Naive thymus-derived CD8-positive, alpha-beta T cell (primary cell): ENCODE data around the gene AGMO. TPM values are rescaled to one million over a fixed set of nuclear protein-coding genes. Genes with fewer than 3 reads are reported as not detected.

Experiments used
- ATAC-seq, 2 donors: fragments of 150-1000 bp; cut with Tn5 transposase in 1 of 2; sonication (Bioruptor Pico), chemical (Tn5 transposase) in 1 of 2; 1 replicate in 1 of 2; 2 replicates in 1 of 2; pipeline ENCODE4 v1.10.0; 2021; ENCODE audit warnings: mild to moderate bottlenecking in 2 of 2, moderate library complexity in 2 of 2
- POLR2A ChIA-PET: fragments of 350-600 bp; sonication (Branson Sonifier 250); formaldehyde crosslinking; loops from one replicate; lab custom pipeline; 2021; ENCODE audit warnings: antibody characterized with exemption; lab: Charles Lee
- DNase-seq, 10 donors: peaks; one replicate each; pipeline versions ENCODE4 v3.0.0 to v3.0.0-alpha.2; 2020 to 2022
- H3K27ac Mint-ChIP-seq, 10 donors: one replicate each; pipeline ENCODE4 v1.8.0; 2020 to 2022; ENCODE audit warnings: mild to moderate bottlenecking in 10 of 10, mixed read lengths in 10 of 10, moderate library complexity in 4 of 10, inconsistent platforms in 1 of 10
- H3K27me3 Mint-ChIP-seq, 5 donors: one replicate each; pipeline ENCODE4 v1.8.0; 2021 to 2022; ENCODE audit warnings: mixed read lengths in 5 of 5
- H3K36me3 Mint-ChIP-seq, 3 donors: one replicate each; pipeline ENCODE4 v1.8.0; 2020 to 2022; ENCODE audit warnings: mixed read lengths in 3 of 3, mild to moderate bottlenecking in 2 of 3, inconsistent platforms in 1 of 3
- H3K4me1 Mint-ChIP-seq, 4 donors: one replicate each; pipeline ENCODE4 v1.8.0; 2021 to 2022; ENCODE audit warnings: mixed read lengths in 4 of 4
- H3K4me3 Mint-ChIP-seq, 10 donors: one replicate each; pipeline ENCODE4 v1.8.0; 2020 to 2022; ENCODE audit warnings: mild to moderate bottlenecking in 10 of 10, mixed read lengths in 10 of 10, moderate library complexity in 6 of 10, inconsistent platforms in 1 of 10
- H3K9me3 Mint-ChIP-seq, 9 donors: one replicate each; pipeline ENCODE4 v1.8.0; 2020 to 2022; ENCODE audit warnings: mixed read lengths in 9 of 9, mild to moderate bottlenecking in 3 of 9, inconsistent platforms in 1 of 9, moderate library complexity in 1 of 9
- polyA plus RNA-seq, 3 donors: library from polyadenylated mRNA; unstranded; fragments of 300-500 nt; fragmentation: Illumina TruSeq; gene quantifications; one replicate each; pipeline ENCODE4 v1.2.3, GENCODE V29; 2021
- total RNA-seq, 8 experiments: library from RNA in 2 of 8; stranded (reverse) in 2 of 8; gene quantifications; one replicate each; pipeline ENCODE4 v1.2.3 and lab custom pipeline; 2021 to 2026

AGMO gene
- total and polyA plus RNA-seq, 5 experiments from 2014 or later = not detected

DNA sequence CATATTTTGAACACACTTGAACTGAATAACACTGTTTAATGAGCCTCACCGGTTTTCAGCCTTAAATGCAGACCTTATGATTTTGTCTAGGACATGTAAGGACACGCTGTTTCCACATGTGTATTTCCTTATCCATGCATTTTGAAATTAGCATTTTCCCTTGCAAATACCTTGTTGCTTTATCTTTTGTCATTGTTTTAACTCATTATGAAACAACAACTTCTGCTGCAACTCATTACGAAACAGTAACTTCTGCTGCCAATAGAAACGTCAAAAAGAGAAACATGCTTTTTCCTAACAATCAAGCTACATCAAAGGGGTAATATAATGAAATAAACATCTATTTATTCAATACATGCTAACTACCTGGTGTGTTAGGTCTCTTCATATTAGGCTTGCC lies 322.0 kb downstream of the AGMO start:
- Mint-ChIP-seq H3K4me3 (no peak overlapping the region), H3K27me3 (no peaks in the 10 kb centered on the region), H3K9me3 (peaks cover 0 to 15% (median 4%) of the 10 kb centered on the region in 9 donors), H3K27ac (no peak overlapping the region), H3K4me1 (no peaks in the 10 kb centered on the region), H3K36me3 (no peaks in the 10 kb centered on the region)
- POLR2A ChIA-PET = no interaction called here
- DNase-seq = no peak
- no peak for ATAC-seq

DNA sequence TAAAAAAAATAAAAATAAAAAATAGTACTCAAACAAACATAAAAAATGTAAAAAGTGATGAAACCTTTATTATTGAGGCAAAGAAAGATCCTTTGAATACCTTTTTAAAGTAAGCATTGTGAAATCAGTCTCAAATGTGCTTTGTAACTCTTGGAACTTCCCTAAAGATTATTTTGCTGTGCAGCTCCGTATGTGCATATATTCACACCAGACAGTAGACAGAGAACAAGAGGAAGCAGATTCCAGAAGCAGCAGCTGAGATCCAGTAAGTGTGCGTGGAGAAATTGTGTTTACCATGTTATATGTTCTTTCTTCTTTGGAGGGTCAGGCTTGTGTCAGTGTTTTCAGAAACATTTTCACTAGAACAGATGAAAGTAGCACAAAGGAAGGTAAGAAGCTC lies 324.9 kb downstream of the AGMO start:
- DNase-seq = no peak
- Mint-ChIP-seq H3K36me3 (no peaks in the 10 kb centered on the region), H3K9me3 (peaks cover 0 to 21% (median 12%) of the 10 kb centered on the region in 9 donors), H3K4me1 (no peaks in the 10 kb centered on the region), H3K27ac (no peak overlapping the region), H3K4me3 (no peak overlapping the region), H3K27me3 (no peaks in the 10 kb centered on the region)
- no peak for ATAC-seq
- POLR2A ChIA-PET = no interaction called here

DNA sequence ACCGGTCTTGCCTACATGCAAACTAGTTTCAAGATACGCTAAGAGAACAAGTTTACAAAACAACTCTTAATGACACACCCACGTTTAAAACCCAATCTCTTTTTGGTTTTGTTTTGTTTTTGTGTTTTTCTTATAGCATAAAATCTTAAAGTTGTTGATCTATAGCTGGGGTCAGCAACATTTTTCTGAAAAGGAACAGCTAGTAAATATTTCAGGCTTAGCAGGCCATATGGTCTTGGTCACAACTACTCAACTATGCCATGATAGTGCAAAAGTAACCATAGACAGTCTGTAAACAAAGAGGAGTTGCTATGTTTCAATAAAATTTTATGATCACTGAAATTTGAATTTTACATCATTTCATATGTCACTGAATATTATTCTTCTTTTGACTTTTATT lies 327.4 kb downstream of the AGMO start:
- POLR2A ChIA-PET = no interaction called here
- Mint-ChIP-seq H3K27me3 (no peaks in the 10 kb centered on the region), H3K36me3 (no peaks in the 10 kb centered on the region), H3K4me3 (no peak overlapping the region), H3K27ac (no peak overlapping the region), H3K4me1 (no peaks in the 10 kb centered on the region), H3K9me3 (peaks cover 3 to 31% (median 13%) of the 10 kb centered on the region in 9 donors)
- DNase-seq (no peak), ATAC-seq (no peak)

DNA sequence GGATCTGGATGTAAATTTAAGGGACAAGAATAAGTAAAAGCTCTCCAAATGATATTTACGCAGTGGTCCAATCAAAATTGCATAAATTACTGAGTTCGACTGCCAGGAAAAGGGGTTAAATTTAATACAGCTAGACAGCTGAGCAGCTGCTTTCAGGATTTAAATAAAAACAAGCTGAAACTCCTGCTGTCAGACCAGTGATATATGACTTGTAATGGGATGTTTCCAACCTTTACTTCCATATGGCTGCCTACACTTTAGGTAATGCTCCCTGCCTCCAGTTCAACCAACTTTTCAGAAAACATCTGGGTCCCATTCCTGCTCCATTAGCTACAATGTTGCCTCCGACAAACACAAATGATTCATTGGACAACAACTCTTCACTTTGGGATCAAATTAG lies 333.0 kb downstream of the AGMO start:
- POLR2A ChIA-PET = no interaction called here
- Mint-ChIP-seq H3K36me3 (peaks cover 0 to 9% (median 0%) of the 10 kb centered on the region in 3 donors), H3K9me3 (peaks cover 7 to 45% (median 11%) of the 10 kb centered on the region in 9 donors), H3K4me3 (no peak overlapping the region), H3K4me1 (no peaks in the 10 kb centered on the region), H3K27ac (no peak overlapping the region), H3K27me3 (no peaks in the 10 kb centered on the region)
- ATAC-seq = no peak
- no peak for DNase-seq

DNA sequence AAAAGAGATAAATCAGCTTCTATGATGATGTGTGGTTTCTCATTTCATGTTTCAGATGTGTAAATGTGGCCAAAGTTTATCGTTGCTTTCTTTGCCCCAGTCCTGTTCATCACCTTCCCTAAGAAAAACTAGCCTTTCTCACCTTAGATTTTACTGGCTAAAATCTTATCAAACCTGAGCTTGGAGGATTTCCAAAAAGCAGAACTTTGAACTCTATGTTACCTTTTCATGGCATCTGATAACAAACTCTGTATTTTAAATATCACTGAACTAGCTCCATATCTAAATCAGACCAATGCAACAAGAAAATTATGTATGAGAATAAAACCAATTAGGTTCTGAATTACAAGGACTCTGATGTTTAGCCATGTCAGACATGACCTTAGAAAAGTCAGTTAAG lies 335.8 kb downstream of the AGMO start:
- ATAC-seq (no peak), DNase-seq (no peak)
- peaks cover 4 to 33% (median 12%) of the 10 kb centered on the region in 9 donors for H3K9me3 Mint-ChIP-seq
- no peak overlapping the region for H3K27ac Mint-ChIP-seq
- H3K27me3 Mint-ChIP-seq = no peaks in the 10 kb centered on the region
- no peak overlapping the region for H3K4me3 Mint-ChIP-seq
- peaks cover 0 to 9% (median 0%) of the 10 kb centered on the region in 3 donors for H3K36me3 Mint-ChIP-seq
- H3K4me1 Mint-ChIP-seq = no peaks in the 10 kb centered on the region
- POLR2A ChIA-PET = no interaction called here

DNA sequence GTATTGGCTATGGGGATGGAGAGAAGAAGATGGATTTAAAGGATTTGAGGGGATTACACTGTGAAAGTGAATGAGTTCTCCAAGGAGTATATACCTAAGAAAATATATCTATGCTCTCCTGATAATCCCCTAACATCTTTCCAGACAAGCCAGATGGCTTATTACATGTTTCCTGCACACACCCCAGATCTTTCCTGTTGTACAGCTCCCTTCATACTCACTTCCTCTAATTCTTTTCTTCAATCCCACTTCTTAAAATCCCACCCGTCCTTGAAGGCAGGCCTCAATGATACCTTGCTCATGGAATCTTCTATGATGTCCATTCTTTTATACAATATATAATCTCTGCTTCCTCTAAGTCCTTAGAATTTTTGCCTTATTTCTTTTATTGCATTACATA lies 342.1 kb downstream of the AGMO start:
- Mint-ChIP-seq H3K36me3 (no peaks in the 10 kb centered on the region), H3K9me3 (peaks cover 0 to 12% (median 3%) of the 10 kb centered on the region in 9 donors), H3K4me1 (no peaks in the 10 kb centered on the region), H3K27me3 (no peaks in the 10 kb centered on the region), H3K27ac (no peak overlapping the region), H3K4me3 (no peak overlapping the region)
- DNase-seq = no peak
- POLR2A ChIA-PET = no interaction called here
- no peak for ATAC-seq

DNA sequence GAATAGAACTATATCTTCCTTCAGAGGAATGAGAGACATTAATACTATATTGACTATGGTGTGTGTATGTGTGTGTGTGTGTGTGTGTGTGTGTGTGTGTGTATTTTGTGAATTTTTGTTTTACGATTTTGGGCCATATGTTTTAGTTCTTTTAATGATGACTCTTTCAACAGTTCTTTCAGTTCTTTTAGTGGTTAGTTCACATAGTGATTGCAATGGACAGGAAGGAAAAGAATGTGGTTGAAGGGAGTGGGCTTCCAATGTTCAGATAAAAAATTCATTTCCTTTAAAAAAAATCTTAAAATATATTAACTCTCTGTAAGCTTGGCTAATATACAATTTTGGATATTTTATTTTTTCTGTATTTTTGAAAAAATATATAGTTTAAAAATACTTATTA lies 343.6 kb downstream of the AGMO start:
- no peak for ATAC-seq
- POLR2A ChIA-PET = no interaction called here
- H3K27me3 Mint-ChIP-seq = no peaks in the 10 kb centered on the region

DNA sequence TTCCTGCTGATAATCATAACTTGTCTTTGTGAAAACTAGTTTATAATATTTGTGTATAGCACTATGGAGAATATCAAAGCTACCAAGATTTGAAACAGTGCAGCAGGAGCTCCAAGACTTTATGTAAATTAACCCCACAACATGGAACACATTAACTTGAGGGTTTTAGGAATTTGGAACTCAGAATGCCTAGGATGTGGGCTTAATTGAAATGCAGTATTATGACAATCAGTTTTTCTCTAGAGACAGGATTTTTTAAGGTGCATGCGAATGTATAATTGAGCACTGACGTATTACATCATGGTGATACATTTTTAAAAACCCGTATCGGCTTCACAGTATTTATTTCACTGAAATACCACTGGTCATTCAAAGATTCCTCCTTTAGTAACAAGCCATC lies 346.2 kb downstream of the AGMO start:
- Mint-ChIP-seq H3K4me3 (no peak overlapping the region), H3K9me3 (peaks cover 0 to 8% (median 0%) of the 10 kb centered on the region in 9 donors), H3K36me3 (no peaks in the 10 kb centered on the region), H3K27ac (no peak overlapping the region), H3K27me3 (no peaks in the 10 kb centered on the region), H3K4me1 (no peaks in the 10 kb centered on the region)
- no peak for ATAC-seq
- POLR2A ChIA-PET = no interaction called here
- no peak for DNase-seq

More for the DNA sequence above, 343.6 kb downstream of the AGMO start:
- DNase-seq = no peak
- peaks cover 0 to 3% (median 0%) of the 10 kb centered on the region in 9 donors for H3K9me3 Mint-ChIP-seq
- no peak overlapping the region for H3K4me3 Mint-ChIP-seq
- H3K4me1 Mint-ChIP-seq = no peaks in the 10 kb centered on the region
- H3K27ac Mint-ChIP-seq = no peak overlapping the region
- H3K36me3 Mint-ChIP-seq = no peaks in the 10 kb centered on the region

DNA sequence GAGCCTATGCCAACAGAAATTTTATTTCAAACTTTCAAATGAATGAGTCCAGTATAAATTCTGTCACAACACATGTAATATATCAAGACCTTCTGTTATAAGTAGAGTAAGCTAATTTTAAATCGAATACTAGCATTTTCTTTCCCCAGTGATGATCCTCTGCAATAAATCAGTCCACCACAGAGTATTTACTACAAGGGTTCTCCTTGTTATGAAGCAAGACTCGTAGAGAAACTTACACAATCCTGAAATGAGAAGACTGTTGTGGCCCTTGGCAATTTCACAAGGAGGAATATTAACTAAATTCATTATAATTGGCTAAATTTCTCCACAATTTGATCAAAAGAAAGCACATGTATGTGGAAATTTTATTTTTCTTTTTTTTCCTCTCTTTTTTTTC lies 346.8 kb downstream of the AGMO start:
- POLR2A ChIA-PET = no interaction called here
- H3K36me3 Mint-ChIP-seq = no peaks in the 10 kb centered on the region
- no peak overlapping the region for H3K4me3 Mint-ChIP-seq
- no peak overlapping the region for H3K27ac Mint-ChIP-seq
- DNase-seq (no peak), ATAC-seq (no peak)
- H3K4me1 Mint-ChIP-seq = no peaks in the 10 kb centered on the region
- peaks cover 0 to 8% (median 0%) of the 10 kb centered on the region in 9 donors for H3K9me3 Mint-ChIP-seq
- no peaks in the 10 kb centered on the region for H3K27me3 Mint-ChIP-seq

DNA sequence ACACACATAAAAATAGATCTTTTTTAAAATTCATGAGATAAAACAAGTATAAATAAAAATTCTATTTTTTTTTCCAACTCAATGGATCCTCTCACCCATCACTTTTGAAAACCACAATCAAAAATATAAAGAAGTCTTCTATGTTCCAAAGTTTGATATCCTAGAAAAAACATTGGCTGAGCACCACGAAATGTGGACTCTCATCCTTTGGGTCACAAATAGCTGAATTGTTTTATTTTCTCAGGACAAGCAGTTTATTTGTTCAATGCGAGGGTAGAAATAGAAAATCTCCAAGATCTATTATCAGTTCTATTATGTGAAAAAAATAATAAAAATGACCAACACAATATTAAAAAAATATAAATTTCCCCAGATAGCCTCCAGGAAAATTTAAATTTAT lies 348.7 kb downstream of the AGMO start:
- no peak overlapping the region for H3K4me3 Mint-ChIP-seq
- ATAC-seq (no peak), DNase-seq (no peak)
- no peaks in the 10 kb centered on the region for H3K27me3 Mint-ChIP-seq
- H3K36me3 Mint-ChIP-seq = no peaks in the 10 kb centered on the region
- POLR2A ChIA-PET = no interaction called here
- peaks cover 0 to 5% (median 0%) of the 10 kb centered on the region in 9 donors for H3K9me3 Mint-ChIP-seq
- no peak overlapping the region for H3K27ac Mint-ChIP-seq
- no peaks in the 10 kb centered on the region for H3K4me1 Mint-ChIP-seq

DNA sequence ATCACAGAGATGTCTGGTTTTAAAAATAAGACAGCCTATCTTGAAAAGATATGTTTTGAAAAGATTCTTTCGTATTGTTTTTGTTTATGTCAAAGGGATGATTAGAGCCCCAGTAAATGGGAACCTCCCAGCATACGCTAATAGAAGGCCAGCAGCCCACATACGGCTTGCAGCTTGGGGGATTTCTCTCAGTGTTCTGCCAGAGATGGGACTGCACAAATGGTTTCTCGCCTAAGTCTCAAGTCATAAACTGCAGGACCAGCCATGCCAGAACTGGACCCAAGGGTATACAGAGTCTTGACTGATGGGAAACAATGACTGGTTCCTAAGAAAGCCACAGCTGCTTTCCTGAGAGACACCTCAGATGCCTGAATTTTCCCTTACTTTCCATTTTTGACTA lies 352.4 kb downstream of the AGMO start:
- no peaks in the 10 kb centered on the region for H3K4me1 Mint-ChIP-seq
- H3K9me3 Mint-ChIP-seq = peaks cover 0 to 5% (median 0%) of the 10 kb centered on the region in 9 donors
- H3K27ac Mint-ChIP-seq = no peak overlapping the region
- no peak overlapping the region for H3K4me3 Mint-ChIP-seq
- ATAC-seq (no peak), DNase-seq (no peak)
- no peaks in the 10 kb centered on the region for H3K36me3 Mint-ChIP-seq
- H3K27me3 Mint-ChIP-seq = no peaks in the 10 kb centered on the region
- POLR2A ChIA-PET = no interaction called here

DNA sequence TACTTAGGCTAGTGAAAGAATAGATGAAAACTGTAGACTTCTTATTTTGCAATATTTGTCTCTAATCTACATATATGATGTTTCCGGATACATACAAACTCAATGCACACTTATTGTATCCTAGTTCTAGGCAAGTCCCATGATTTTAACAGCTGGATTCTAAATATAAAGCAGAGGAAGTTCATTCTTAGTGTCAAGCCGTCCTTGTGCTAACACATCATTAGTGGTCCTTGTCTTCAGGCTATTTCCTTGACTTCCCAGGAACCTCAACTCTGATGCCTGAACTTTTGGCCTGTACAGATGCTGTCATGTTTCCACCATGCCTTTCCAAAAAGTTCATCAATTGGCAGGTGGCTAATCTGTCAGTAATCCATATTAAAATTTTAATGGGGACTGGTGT lies 357.4 kb downstream of the AGMO start:
- H3K9me3 Mint-ChIP-seq = peaks cover 0 to 3% (median 0%) of the 10 kb centered on the region in 9 donors
- H3K36me3 Mint-ChIP-seq = no peaks in the 10 kb centered on the region
- no peak overlapping the region for H3K4me3 Mint-ChIP-seq
- DNase-seq (no peak), ATAC-seq (no peak)
- H3K27me3 Mint-ChIP-seq = no peaks in the 10 kb centered on the region
- no peak overlapping the region for H3K27ac Mint-ChIP-seq
- POLR2A ChIA-PET = no interaction called here
- no peaks in the 10 kb centered on the region for H3K4me1 Mint-ChIP-seq

DNA sequence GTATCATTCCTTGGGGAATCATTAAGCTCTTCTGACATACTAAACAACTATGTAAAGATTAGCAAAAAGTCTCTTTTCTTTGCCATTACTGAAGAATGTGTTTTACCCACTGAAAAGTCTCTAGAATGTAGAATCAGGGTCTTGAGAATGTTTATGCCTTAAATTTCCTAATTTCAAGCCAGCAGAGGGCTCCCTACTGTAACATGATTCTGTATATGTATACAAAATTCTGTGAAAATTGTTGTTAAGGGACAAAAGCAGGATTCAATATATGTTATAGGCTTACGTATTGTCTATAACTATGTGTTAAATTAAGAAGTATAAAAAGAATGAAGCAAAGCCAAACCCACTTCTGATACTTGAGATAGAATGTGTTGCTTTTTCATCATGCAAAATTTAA lies 362.3 kb downstream of the AGMO start:
- no peak for ATAC-seq
- no peak overlapping the region for H3K27ac Mint-ChIP-seq
- H3K27me3 Mint-ChIP-seq = no peaks in the 10 kb centered on the region
- peaks cover 0 to 9% (median 3%) of the 10 kb centered on the region in 9 donors for H3K9me3 Mint-ChIP-seq
- H3K36me3 Mint-ChIP-seq = no peaks in the 10 kb centered on the region
- no peaks in the 10 kb centered on the region for H3K4me1 Mint-ChIP-seq
- POLR2A ChIA-PET = no interaction called here
- H3K4me3 Mint-ChIP-seq = no peak overlapping the region
- no peak for DNase-seq
